GM18511 (cell line): ENCODE results near the gene ATXN7L1.

ENCODE experiments used
- ATAC-seq: cut with Tn5 transposase; IDR thresholded peaks from one replicate; pipeline ENCODE4 v1.9.1; 2021; ENCODE audit warnings: mild to moderate bottlenecking, moderate library complexity; ENCODE audit not compliant: unreplicated experiment

The ATXN7L1 gene

GRCh38 chr7:105651798-105652197, 224.6 kb downstream of the ATXN7L1 start:
- no peak for ATAC-seq

- ATAC-seq: no peak
Observed at GRCh38 chr7:105650382-105650970, 225.9 kb downstream of the ATXN7L1 start.

- ATAC-seq: no peak
Observed at GRCh38 chr7:105649727-105650381, 226.5 kb downstream of the ATXN7L1 start.

- no peak for ATAC-seq
Observed at GRCh38 chr7:105648561-105649401, 227.6 kb downstream of the ATXN7L1 start.

GRCh38 chr7:105647591-105647990, 228.8 kb downstream of the ATXN7L1 start:
- no peak for ATAC-seq

- no peak for ATAC-seq
Observed at GRCh38 chr7:105644937-105645336, 231.5 kb downstream of the ATXN7L1 start.

GRCh38 chr7:105643851-105644250, 232.5 kb downstream of the ATXN7L1 start:
- ATAC-seq: no peak

- ATAC-seq: no peak
Observed at GRCh38 chr7:105643384-105643783, 233.0 kb downstream of the ATXN7L1 start.

GRCh38 chr7:105642264-105642663, 234.1 kb downstream of the ATXN7L1 start:
- no peak for ATAC-seq

- no peak for ATAC-seq
Observed at GRCh38 chr7:105640956-105641810, 235.2 kb downstream of the ATXN7L1 start.

GRCh38 chr7:105639667-105640493, 236.5 kb downstream of the ATXN7L1 start:
- no peak for ATAC-seq

- no peak for ATAC-seq
Observed at GRCh38 chr7:105638902-105639495, 237.4 kb downstream of the ATXN7L1 start.

- no peak for ATAC-seq
Observed at GRCh38 chr7:105638334-105638733, 238.1 kb downstream of the ATXN7L1 start.

GRCh38 chr7:105637755-105638154, 238.6 kb downstream of the ATXN7L1 start:
- no peak for ATAC-seq

- no peak for ATAC-seq
Observed at GRCh38 chr7:105636982-105637381, 239.4 kb downstream of the ATXN7L1 start.

- no peak for ATAC-seq
Observed at GRCh38 chr7:105635197-105635596, 241.2 kb downstream of the ATXN7L1 start.

- no peak for ATAC-seq
Observed at GRCh38 chr7:105625986-105626385, 250.4 kb downstream of the ATXN7L1 start.

GRCh38 chr7:105623906-105624305, 252.5 kb downstream of the ATXN7L1 start:
- ATAC-seq: no peak

- ATAC-seq: no peak
Observed at GRCh38 chr7:105623378-105623777, 253.0 kb downstream of the ATXN7L1 start.
